Stimulated activated CD4-positive, alpha-beta T cell treated with anti-CD3 and anti-CD28 coated beads, TNF-alpha, amount 100 ng/mL, for 48 hours (primary cell): ENCODE data around the gene PRKN.

Experiments
- DNase-seq, 3 donors: peaks; one replicate each; pipeline ENCODE4 v3.0.0-alpha.2; 2020; ENCODE audit warnings: low read depth in 3 of 3

PRKN gene

GRCh38 chr6:161393292-161393691, 1334.3 kb downstream of the PRKN start:
- no peak for DNase-seq

GRCh38 chr6:161389756-161390155, 1337.8 kb downstream of the PRKN start:
- DNase-seq: no peak

GRCh38 chr6:161383951-161384350, 1343.6 kb downstream of the PRKN start:
- DNase-seq: no peak

- no peak for DNase-seq
Measured at GRCh38 chr6:161379834-161380582, 1347.6 kb downstream of the PRKN start.

- no peak for DNase-seq
Measured at GRCh38 chr6:161378115-161378514, 1349.5 kb downstream of the PRKN start.

DNA sequence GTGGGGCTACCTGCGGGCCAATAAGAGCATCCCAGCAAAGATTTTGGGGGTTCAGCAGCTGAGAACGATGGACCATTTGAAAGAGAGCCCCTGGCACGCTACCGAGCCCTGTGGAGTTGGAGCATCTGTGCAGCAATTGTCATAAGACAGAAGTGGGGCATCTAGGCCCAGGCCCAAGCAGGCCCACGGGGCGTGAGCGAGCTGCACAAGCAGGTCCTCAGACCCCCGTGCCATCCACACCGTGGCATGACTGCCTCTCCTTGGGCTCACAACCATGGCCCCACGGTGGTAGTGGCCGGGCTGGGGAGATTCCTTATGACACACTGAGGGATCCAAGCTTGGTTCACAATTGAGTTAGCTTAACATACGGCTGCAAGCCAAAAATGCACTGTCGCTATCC, 1350.5 kb downstream of the PRKN start:
- no peak for DNase-seq

DNA sequence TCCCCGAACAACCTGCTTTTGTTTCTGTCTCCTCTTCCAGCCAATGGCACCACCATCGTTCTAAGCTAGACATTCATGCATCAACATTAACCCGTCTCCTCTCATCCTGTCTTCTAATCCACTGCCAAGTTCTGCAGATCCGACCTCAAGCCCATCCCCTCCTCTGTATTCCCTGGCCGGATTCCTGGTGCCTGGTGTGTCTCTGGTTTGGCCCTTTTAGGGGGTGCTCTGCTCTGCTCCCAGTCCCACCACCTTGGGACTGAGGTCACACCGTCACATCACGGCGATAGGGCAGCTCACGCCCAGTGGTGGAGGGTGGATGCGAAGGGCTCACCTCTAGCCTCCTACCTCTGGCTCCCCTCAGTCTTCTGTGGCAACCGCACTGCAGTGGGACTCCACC, 1351.2 kb downstream of the PRKN start:
- no peak for DNase-seq

DNA sequence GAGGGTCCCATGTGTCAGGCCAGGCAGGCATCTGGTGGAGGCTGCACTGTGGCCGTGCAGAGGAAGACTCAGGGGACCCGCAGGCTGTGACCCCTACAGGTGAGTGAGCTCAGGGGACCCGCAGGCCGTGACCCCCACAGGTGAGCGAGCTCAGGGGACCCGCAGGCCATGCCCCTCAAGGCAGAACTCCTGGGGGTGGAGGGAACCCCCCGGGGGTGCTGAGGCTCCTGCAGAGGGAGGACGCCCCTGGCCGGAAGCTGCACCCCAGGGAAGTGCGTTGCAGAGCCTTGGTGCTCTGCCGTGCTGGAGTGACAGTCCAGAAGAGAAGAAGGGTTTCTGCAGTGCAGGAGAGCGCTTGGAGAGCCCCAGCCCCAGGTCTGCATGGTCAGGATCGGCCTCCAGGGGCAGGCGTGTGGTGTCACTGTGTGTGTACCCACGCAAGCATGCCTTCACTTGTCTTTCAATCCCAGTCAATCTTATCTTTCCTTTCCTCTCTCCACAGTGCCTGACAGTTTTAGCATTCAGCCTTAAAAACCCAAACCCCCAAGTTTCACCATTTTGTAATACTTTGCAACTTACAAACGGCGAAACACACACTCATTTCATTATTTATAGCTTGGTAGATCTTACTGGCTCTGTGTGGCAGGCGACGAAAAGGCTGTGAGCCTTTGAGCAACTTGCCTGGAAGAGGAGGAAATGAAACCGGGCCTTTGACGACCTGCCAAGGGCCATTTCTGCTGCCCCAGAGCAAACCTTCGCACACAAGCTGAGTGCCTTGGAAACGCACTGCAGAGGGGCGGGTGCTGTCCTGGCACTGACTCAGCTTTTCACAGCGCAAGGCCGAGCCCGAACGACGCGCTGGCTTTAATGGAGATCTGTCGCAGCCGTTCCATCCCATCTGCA, 1352.3 kb downstream of the PRKN start:
- no peak for DNase-seq

- peak; percentile 40 to 43 (median 40) for DNase-seq
Measured at GRCh38 chr6:161373905-161374451, 1353.6 kb downstream of the PRKN start.

DNA sequence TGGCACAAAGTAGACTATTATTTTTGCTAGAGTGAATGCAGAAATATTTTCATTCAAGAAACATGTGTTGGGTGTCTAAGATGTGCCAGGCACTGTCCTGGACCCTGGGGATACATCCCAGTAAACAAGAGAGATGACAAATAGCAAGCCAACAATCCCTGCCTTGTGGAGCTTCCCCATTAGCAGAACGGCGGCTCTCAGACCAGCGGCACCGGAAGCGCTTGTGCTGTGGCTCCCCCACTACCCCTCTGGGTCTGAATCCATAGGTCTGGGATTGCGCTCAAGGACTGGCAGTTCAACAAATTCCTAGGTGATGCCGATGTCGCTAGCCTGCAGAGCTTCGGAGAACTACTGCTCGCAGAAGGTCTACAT, 1355.2 kb downstream of the PRKN start:
- DNase-seq: no peak

- DNase-seq: peak; percentile 37 to 52 (median 49)
Measured at GRCh38 chr6:161370880-161371279, 1356.7 kb downstream of the PRKN start.

GRCh38 chr6:161369339-161369738, 1358.2 kb downstream of the PRKN start:
- DNase-seq: no peak

GRCh38 chr6:161368514-161368913, 1359.1 kb downstream of the PRKN start:
- DNase-seq: no peak

GRCh38 chr6:161367472-161367871, 1360.1 kb downstream of the PRKN start:
- DNase-seq: no peak

- no peak for DNase-seq
Measured at GRCh38 chr6:161366301-161366923, 1361.2 kb downstream of the PRKN start.

GRCh38 chr6:161365633-161366032, 1361.9 kb downstream of the PRKN start:
- DNase-seq: no peak

GRCh38 chr6:161363286-161363685, 1364.3 kb downstream of the PRKN start:
- DNase-seq: no peak

- no peak for DNase-seq
Measured at GRCh38 chr6:161362266-161362665, 1365.3 kb downstream of the PRKN start.

- no peak for DNase-seq
Measured at GRCh38 chr6:161361529-161361928, 1366.0 kb downstream of the PRKN start.

DNA sequence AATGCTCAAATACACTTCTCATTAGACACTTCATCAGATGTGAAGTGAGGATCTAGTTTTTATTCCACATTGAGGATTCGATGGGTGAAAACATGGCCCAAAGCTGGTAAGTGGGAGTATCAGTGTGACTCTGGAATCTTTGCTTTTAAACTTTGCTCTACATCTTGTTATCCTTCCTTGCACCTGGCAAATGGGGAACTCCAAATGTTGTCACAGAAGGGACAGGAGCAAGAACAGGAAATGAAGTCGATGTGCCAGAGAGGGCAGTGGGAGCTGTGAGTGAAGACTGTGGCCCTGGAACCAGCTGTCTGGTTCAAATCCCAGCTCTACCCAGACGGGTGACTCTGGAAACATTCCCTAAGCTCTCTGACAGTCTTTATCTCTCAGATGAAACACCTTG, 1367.0 kb downstream of the PRKN start:
- no peak for DNase-seq

DNA sequence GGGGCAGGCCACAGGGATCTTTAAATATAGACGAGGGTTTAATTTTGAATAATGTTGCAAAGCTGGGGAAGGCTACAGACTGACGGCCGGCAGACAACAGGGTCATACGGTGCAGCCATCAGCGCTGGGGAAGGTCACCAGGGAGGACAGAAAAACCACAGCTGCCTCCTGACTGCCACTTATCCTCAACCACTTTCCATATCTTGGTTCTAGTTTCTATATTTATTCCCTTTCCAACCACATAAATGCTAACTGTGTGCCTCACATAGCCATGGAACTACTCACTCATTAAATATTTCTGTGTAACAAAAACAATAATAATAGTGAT, 1368.0 kb downstream of the PRKN start:
- no peak for DNase-seq

GRCh38 chr6:161356167-161356854, 1371.3 kb downstream of the PRKN start:
- no peak for DNase-seq
